NCI-H2227 treated with DMSO at 0.1 percent for 48 hours (cell line): ENCODE results near the gene CLECL1.

Experiments used
- DNase-seq: peaks from one replicate; lab custom pipeline; 2025; lab: John Stamatoyannopoulos, UW

Gene CLECL1

GRCh38 chr12:9732921-9733461 lies at the start of gene CLECL1:
Gene CLECL1, minus strand, starts transcription at chr12:9733097.
- DNase-seq = no peak

GRCh38 chr12:9781360-9781759 lies 48.5 kb upstream of the CLECL1 start:
- no peak for DNase-seq

GRCh38 chr12:9779209-9779608 lies 46.3 kb upstream of the CLECL1 start:
- no peak for DNase-seq

- no peak for DNase-seq
Observed at GRCh38 chr12:9776781-9777180, 43.9 kb upstream of the CLECL1 start.

GRCh38 chr12:9773216-9773877 lies 40.5 kb upstream of the CLECL1 start:
- no peak for DNase-seq

GRCh38 chr12:9763025-9763424 lies 30.1 kb upstream of the CLECL1 start:
- DNase-seq = no peak

- DNase-seq = no peak
Observed at GRCh38 chr12:9762369-9762768, 29.5 kb upstream of the CLECL1 start.

- no peak for DNase-seq
Observed at GRCh38 chr12:9761419-9761781, 28.5 kb upstream of the CLECL1 start.

- no peak for DNase-seq
Observed at GRCh38 chr12:9760699-9761418, 28.0 kb upstream of the CLECL1 start, which contains the start of gene CD69. Gene CD69, minus strand, starts transcription at chr12:9760901. Its CDS starts 81 bp downstream, at chr12:9760820.

GRCh38 chr12:9760120-9760519 lies 27.2 kb upstream of the CLECL1 start:
- no peak for DNase-seq

GRCh38 chr12:9759694-9760093 lies 26.8 kb upstream of the CLECL1 start:
- no peak for DNase-seq

- DNase-seq = no peak
Observed at GRCh38 chr12:9758119-9758518, 25.2 kb upstream of the CLECL1 start.

- DNase-seq = no peak
Observed at GRCh38 chr12:9757433-9758025, 24.6 kb upstream of the CLECL1 start.

GRCh38 chr12:9756706-9757105 lies 23.8 kb upstream of the CLECL1 start:
- DNase-seq = no peak

GRCh38 chr12:9756170-9756569 lies 23.3 kb upstream of the CLECL1 start:
- no peak for DNase-seq

- no peak for DNase-seq
Observed at GRCh38 chr12:9755567-9755966, 22.7 kb upstream of the CLECL1 start.

- DNase-seq = no peak
Observed at GRCh38 chr12:9755035-9755434, 22.1 kb upstream of the CLECL1 start.

GRCh38 chr12:9754099-9754927 lies 21.4 kb upstream of the CLECL1 start:
- no peak for DNase-seq

GRCh38 chr12:9753498-9753897 lies 20.6 kb upstream of the CLECL1 start:
- DNase-seq = no peak

GRCh38 chr12:9753073-9753472 lies 20.2 kb upstream of the CLECL1 start:
- DNase-seq = no peak

GRCh38 chr12:9752145-9752933 lies 19.4 kb upstream of the CLECL1 start:
- DNase-seq = no peak
